CD4-positive, CD25-positive, alpha-beta regulatory T cell (primary cell): Measurements from ENCODE around the gene SH3BP2. TPM values are rescaled to one million over a fixed set of nuclear protein-coding genes. Genes with fewer than 3 reads are reported as not detected.

Source experiments
- ATAC-seq, 2 donors: fragments of 150-1000 bp; cut with Tn5 transposase; one replicate each; pipeline ENCODE4 v1.10.0; 2021; ENCODE audit warnings: low read depth in 2 of 2, moderate number of reproducible peaks in 2 of 2, moderate library complexity in 1 of 2
- DNase-seq, 3 donors: peaks; one replicate each; pipeline versions ENCODE4 v3.0.0 to v3.0.0-alpha.2; 2012 to 2022; ENCODE audit warnings: mixed read lengths in 1 of 3
- H3K27ac ChIP-seq: one replicate; pipeline ENCODE4 v1.7.0; 2013; ENCODE audit warnings: mild to moderate bottlenecking, low read length; ENCODE audit not compliant: insufficient read depth, poor library complexity, severe bottlenecking
- H3K27me3 ChIP-seq: one replicate; pipeline ENCODE4 v1.7.0; 2013; ENCODE audit warnings: low read length; ENCODE audit not compliant: control insufficient read depth, insufficient read depth
- H3K36me3 ChIP-seq: one replicate; pipeline ENCODE4 v1.7.0; 2013; ENCODE audit warnings: mild to moderate bottlenecking, low read length, moderate library complexity; ENCODE audit not compliant: control insufficient read depth, insufficient read depth
- H3K4me1 ChIP-seq: 2 replicates; pipeline ENCODE4 v1.7.0; 2013; ENCODE audit warnings: mild to moderate bottlenecking, low read length; ENCODE audit not compliant: insufficient read depth, control insufficient read depth, poor library complexity, severe bottlenecking
- H3K4me3 ChIP-seq: one replicate; pipeline ENCODE4 v1.7.0; 2013; ENCODE audit warnings: low read depth, mild to moderate bottlenecking, low read length, moderate library complexity
- H3K9me3 ChIP-seq, 2 experiments: 1 replicate in 1 of 2; 2 replicates in 1 of 2; pipeline ENCODE4 v1.7.0; 2013; ENCODE audit warnings: low read length in 2 of 2, mild to moderate bottlenecking in 1 of 2, moderate library complexity in 1 of 2; ENCODE audit not compliant: control insufficient read depth in 2 of 2
- H3K27ac Mint-ChIP-seq, 3 donors: one replicate each; pipeline ENCODE4 v1.8.0; 2020 to 2022; ENCODE audit warnings: mild to moderate bottlenecking in 3 of 3, mixed read lengths in 3 of 3, moderate library complexity in 2 of 3
- H3K27me3 Mint-ChIP-seq: one replicate; pipeline ENCODE4 v1.8.0; 2022; ENCODE audit warnings: mild to moderate bottlenecking, mixed read lengths
- H3K36me3 Mint-ChIP-seq: one replicate; pipeline ENCODE4 v1.8.0; 2020; ENCODE audit warnings: mixed read lengths
- H3K4me1 Mint-ChIP-seq, 4 donors: one replicate each; pipeline ENCODE4 v1.8.0; 2020 to 2022; ENCODE audit warnings: mixed read lengths in 4 of 4, mild to moderate bottlenecking in 1 of 4
- H3K4me3 Mint-ChIP-seq, 4 donors: one replicate each; pipeline ENCODE4 v1.8.0; 2020 to 2022; ENCODE audit warnings: mild to moderate bottlenecking in 4 of 4, mixed read lengths in 4 of 4, moderate library complexity in 3 of 4
- H3K9me3 Mint-ChIP-seq, 7 donors: one replicate each; pipeline ENCODE4 v1.8.0; 2020 to 2022; ENCODE audit warnings: mixed read lengths in 7 of 7, mild to moderate bottlenecking in 3 of 7, moderate library complexity in 2 of 7
- polyA plus RNA-seq, 4 donors: library from polyadenylated mRNA; unstranded; fragments of 300-500 nt; fragmentation: Illumina TruSeq; gene quantifications; one replicate each; pipeline ENCODE4 v1.2.3, GENCODE V29; 2021
- total RNA-seq: library from RNA; stranded (reverse); gene quantifications from one replicate; pipeline ENCODE4 v1.2.3, GENCODE V29; 2022

Gene SH3BP2, protein sequence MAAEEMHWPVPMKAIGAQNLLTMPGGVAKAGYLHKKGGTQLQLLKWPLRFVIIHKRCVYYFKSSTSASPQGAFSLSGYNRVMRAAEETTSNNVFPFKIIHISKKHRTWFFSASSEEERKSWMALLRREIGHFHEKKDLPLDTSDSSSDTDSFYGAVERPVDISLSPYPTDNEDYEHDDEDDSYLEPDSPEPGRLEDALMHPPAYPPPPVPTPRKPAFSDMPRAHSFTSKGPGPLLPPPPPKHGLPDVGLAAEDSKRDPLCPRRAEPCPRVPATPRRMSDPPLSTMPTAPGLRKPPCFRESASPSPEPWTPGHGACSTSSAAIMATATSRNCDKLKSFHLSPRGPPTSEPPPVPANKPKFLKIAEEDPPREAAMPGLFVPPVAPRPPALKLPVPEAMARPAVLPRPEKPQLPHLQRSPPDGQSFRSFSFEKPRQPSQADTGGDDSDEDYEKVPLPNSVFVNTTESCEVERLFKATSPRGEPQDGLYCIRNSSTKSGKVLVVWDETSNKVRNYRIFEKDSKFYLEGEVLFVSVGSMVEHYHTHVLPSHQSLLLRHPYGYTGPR
- total RNA-seq (61.7 TPM), polyA plus RNA-seq (1 to 10 TPM; 7.6 to 8.6 (median 8.4) TPM)

DNA sequence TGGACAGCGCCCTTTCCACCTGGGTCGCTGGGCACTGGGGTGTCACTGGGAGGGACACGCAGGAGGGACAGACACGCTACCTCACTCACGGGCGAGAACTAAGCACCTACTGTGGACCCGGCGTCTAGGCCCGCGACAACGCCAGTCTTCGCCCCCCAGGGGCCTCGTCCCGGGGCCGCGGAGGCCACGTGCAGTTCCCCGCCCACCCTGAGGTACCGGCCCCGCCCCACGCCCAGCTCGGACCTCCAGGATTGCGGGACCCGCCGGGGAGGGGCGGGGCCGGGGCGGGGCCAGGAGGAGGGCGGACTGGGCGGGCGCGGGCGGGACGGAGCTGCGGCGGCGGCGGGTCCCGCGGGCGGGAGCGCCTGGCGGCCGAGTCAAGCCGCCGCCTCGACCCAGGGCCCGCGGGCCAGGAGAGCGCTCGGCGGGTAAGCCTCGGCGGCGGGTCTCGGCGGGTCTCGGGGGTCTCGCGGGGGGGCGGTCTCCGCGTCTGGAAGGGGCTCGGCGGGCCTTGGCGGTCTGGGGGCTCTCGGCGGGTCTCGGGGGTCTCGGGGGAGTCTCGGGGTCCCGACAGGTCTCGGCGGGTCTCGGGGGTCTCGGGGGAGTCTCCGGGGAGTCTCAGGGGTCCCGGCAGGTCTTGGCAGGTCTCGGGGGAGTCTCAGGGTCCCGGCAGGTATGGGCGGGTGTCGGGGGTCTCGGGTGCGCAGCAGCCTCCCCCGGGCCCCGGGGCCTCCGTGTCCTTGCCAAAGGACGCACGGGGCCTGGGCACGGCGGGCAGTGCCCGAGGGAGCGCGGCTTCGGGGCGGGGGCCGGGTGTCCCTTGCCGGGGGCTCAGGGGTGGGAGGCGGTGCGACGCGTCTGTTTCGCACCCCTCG, at the start of gene SH3BP2:
Gene SH3BP2 (plus strand): TSS at position 375 of the 875 bp plus-strand sequence. CDS start 27,533 bp downstream, outside the sequence.
- Mint-ChIP-seq H3K36me3 (no peaks in the 10 kb centered on the region), H3K4me3 (peak within 1 kb of the TSS; percentile 81 to 89 (median 86)), H3K9me3 (peaks cover 0 to 2% (median 0%) of the 10 kb centered on the region in 7 donors), H3K27me3 (no peaks in the 10 kb centered on the region), H3K27ac (peak within 1 kb of the TSS; percentile 82 to 94 (median 92)), H3K4me1 (peaks cover 0 to 69% (median 24%) of the 10 kb centered on the region in 4 donors)
- H3K36me3 ChIP-seq: no peaks in the 10 kb centered on the region
- DNase-seq: peak; percentile 31 to 71 (median 50)
- H3K27me3 ChIP-seq: no peaks in the 10 kb centered on the region
- no peaks in the 10 kb centered on the region for H3K9me3 ChIP-seq
- peak within 1 kb of the TSS; percentile 33 for H3K27ac ChIP-seq
- H3K4me1 ChIP-seq: peaks cover 41% of the 10 kb centered on the region
- ATAC-seq: peak; percentile 25 to 51
- peak within 1 kb of the TSS; percentile 44 for H3K4me3 ChIP-seq

DNA sequence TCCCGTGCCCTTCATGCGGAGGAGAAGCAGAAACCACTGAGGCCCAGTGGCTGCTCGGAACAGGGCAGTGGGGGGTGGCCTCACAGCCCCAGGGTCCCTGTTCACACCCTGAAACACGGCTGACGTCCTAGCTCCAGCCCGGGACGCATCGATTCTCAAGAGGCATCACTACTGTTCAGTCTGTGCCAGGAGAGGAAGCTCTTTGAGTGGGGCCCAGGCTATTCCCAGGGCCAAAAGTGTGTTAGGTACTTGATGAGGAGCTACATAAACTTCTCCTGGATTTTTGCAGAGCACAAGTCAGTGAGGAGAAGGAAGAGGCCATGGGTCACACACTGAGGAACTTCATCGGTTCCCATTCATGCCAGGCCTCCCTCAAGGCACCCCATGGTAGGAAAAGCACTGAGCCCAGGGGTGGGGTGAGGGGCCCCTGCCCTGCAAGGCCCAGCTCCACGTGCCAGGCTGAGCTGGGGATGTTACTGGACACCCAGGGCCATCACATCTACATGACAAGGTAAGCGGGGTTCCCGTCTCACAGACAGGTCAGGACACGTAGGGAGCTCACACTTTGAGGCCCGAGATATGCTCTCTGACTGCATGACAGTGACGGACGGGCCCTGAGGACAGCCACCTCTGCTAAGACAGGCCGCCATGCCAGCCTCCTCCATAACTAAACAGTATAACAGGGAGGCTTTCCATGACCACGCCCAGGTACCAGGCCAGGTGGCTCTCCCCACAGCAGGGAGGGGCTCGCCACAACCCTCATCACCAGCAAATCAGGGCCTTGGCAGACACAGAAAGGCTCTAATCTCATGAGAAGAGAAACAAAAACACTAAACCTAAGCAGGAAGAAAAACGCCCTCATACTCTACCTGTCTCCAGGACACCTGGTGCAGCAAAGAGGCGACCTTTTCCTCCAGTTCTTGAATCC, 49.1 kb upstream of the SH3BP2 start:
- Mint-ChIP-seq H3K36me3 (peaks cover 31% of the 10 kb centered on the region), H3K9me3 (no peaks in the 10 kb centered on the region), H3K4me3 (no peak overlapping the region), H3K27ac (peak overlapping the region in 2 of 3 donors; percentile 69 to 80), H3K4me1 (peaks cover 11 to 37% (median 25%) of the 10 kb centered on the region in 4 donors), H3K27me3 (no peaks in the 10 kb centered on the region)
- no peaks in the 10 kb centered on the region for H3K27me3 ChIP-seq
- DNase-seq: no peak
- no peak overlapping the region for H3K4me3 ChIP-seq
- H3K9me3 ChIP-seq: no peaks in the 10 kb centered on the region
- no peak for ATAC-seq
- peaks cover 63% of the 10 kb centered on the region for H3K36me3 ChIP-seq
- H3K4me1 ChIP-seq: peaks cover 28% of the 10 kb centered on the region
- H3K27ac ChIP-seq: peak overlapping the region; percentile 14

DNA sequence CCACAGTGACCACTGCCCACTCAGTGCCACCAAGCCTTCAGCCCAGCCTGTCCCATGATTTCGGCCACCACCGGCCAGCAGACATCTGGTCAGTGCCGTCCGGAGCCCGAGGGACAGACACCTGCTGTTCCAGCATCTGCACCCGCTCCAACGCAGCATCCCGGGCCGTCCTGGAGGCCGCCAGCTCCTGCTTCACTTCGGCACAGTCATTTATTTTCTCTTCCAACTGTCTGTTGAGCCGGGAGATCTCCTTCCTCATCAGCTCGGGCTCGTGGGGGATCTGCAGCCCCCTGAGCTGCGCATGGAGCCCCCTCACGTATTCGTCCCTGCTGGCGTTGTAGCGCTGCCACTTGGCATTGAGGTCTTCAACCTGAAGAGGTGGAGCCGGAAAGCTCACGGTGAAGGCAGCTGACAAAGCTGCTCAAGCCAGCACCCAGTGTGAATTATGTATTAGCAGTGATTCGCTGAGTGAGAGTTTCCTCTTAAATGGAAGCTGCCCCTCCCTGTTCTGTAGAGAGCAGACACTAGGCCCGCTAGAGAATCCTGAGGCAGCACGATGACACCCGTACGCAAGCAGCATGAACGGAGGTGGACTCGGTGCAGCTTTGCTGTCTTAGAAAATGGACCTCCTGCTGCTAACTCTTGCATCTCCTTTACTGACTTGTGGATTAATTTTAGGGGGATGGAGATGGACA, 48.2 kb upstream of the SH3BP2 start:
- DNase-seq (no peak), ATAC-seq (no peak)
- Histone ChIP-seq H3K27ac (peak overlapping the region; percentile 89), H3K4me1 (peaks cover 28% of the 10 kb centered on the region), H3K4me3 (no peak overlapping the region), H3K9me3 (no peaks in the 10 kb centered on the region), H3K36me3 (peaks cover 63% of the 10 kb centered on the region), H3K27me3 (no peaks in the 10 kb centered on the region)
- H3K27ac Mint-ChIP-seq: peak overlapping the region; percentile 89 to 93 (median 89)
- H3K27me3 Mint-ChIP-seq: no peaks in the 10 kb centered on the region
- no peaks in the 10 kb centered on the region for H3K9me3 Mint-ChIP-seq
- peaks cover 11 to 46% (median 27%) of the 10 kb centered on the region in 4 donors for H3K4me1 Mint-ChIP-seq
- H3K4me3 Mint-ChIP-seq: no peak overlapping the region
- H3K36me3 Mint-ChIP-seq: peaks cover 31% of the 10 kb centered on the region

DNA sequence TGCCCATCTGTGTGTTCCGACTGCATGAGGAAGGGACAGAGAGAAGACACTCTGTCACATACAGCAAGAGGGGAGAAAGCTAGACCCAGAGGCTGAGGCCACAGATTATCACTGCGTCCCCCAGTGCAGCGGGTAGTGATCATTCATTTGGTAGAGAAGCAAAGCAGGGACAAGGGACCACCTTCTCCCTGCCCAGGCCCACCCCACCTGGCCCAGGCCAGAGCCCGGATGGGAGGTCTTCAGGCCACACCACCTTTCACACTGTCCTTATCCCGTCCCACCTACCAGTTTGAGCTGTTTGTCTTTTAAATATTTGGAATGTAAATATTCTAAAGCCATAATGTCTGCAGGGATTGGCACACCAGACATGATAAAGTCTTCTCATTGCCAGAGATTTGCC, 47.4 kb upstream of the SH3BP2 start:
- H3K4me1 ChIP-seq: peaks cover 28% of the 10 kb centered on the region
- H3K4me3 Mint-ChIP-seq: peak overlapping the region in 3 of 4 donors; percentile 17 to 66 (median 53)
- H3K36me3 Mint-ChIP-seq: peaks cover 31% of the 10 kb centered on the region
- no peaks in the 10 kb centered on the region for H3K27me3 Mint-ChIP-seq
- H3K4me3 ChIP-seq: no peak overlapping the region
- no peaks in the 10 kb centered on the region for H3K9me3 ChIP-seq
- DNase-seq: no peak
- no peaks in the 10 kb centered on the region for H3K27me3 ChIP-seq
- H3K9me3 Mint-ChIP-seq: no peaks in the 10 kb centered on the region
- peaks cover 63% of the 10 kb centered on the region for H3K36me3 ChIP-seq
- H3K4me1 Mint-ChIP-seq: peaks cover 11 to 52% (median 29%) of the 10 kb centered on the region in 4 donors
- no peak for ATAC-seq
- peak overlapping the region; percentile 89 to 93 (median 93) for H3K27ac Mint-ChIP-seq
- peak overlapping the region; percentile 89 for H3K27ac ChIP-seq

DNA sequence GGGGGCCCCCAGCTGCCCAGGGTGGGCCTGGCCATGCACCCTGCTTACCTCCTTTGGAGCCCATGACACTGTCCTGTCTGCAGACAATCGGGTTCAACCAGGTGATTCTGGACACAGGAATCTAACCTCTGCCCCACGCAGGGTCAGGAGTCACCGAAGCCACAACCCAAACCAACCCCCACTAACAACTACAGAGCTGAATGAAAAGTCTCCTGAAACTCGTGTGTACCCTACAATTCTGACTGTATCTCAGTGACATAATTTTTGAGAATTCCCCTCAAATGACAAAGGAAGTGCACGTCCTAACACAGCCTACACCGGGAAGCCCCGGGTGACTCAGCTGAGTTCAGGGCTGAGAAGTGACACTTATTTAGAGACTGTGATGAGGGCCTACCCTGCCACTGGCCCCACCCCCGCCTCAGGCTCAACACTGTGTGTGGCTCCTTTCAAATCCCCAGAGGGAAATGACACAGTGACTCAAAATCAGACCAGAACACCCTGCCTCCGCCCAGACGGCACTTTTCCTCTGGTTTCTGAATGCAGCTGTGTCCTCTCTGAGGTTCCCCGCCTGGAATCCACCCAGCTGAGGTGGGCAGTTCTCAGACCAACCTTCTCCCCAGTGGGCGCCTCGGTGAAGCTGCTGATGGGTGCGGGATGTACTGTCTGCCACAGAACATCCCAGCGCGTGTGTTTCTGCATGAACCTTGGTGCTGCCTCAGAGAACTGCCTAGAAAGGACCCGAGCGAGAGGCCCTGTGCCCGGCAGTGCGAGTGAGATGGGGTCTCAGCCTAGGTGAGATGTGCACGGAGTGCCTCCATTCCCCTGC, 46.7 kb upstream of the SH3BP2 start:
- no peaks in the 10 kb centered on the region for H3K27me3 Mint-ChIP-seq
- peak overlapping the region; percentile 93 to 96 (median 93) for H3K27ac Mint-ChIP-seq
- Histone ChIP-seq H3K27ac (peak overlapping the region; percentile 89), H3K4me3 (peak overlapping the region; percentile 7), H3K36me3 (peaks cover 63% of the 10 kb centered on the region), H3K9me3 (no peaks in the 10 kb centered on the region), H3K27me3 (no peaks in the 10 kb centered on the region), H3K4me1 (peaks cover 28% of the 10 kb centered on the region)
- peak overlapping the region in 3 of 4 donors; percentile 46 to 66 (median 53) for H3K4me3 Mint-ChIP-seq
- H3K9me3 Mint-ChIP-seq: no peaks in the 10 kb centered on the region
- peaks cover 26% of the 10 kb centered on the region for H3K36me3 Mint-ChIP-seq
- DNase-seq (peak; percentile 59 to 90 (median 73)), ATAC-seq (peak; percentile 97 to 98)
- H3K4me1 Mint-ChIP-seq: peaks cover 11 to 48% (median 31%) of the 10 kb centered on the region in 4 donors
